ENCODE measurements around the gene SETX.

SETX gene

DNA sequence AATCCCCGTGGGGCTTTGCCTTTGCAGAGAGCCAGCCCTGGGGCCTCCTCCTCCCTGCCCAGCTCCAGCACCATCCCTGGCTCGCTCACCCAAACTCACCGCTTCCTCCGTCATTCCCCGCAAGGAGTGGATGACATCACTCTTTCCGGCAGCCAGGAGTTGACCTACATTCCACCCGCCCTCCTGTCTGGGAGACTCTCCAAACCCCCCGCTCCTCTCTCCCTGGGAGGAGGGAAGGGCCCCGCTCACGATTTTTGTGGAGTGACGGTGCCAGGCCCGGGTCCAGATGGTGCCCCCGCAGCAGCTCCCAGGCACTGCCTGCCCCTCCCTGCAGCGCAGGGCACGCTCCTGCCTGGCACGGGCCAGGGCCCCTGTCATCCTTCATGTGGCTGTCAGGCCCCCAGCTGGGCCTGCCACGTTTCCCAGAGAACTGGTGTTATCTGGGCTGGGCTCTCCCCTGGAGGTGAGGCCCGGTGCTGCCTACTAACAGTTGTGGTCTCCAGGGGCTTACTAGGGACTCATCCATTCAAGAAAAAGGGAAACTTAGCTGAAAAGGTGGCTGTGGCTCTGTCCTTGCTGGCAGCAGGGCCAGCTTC, 140.7 kb downstream of the SETX start:
- DNase-seq (ENCODE audit: low read depth in 2 of 2) = no peak

DNA sequence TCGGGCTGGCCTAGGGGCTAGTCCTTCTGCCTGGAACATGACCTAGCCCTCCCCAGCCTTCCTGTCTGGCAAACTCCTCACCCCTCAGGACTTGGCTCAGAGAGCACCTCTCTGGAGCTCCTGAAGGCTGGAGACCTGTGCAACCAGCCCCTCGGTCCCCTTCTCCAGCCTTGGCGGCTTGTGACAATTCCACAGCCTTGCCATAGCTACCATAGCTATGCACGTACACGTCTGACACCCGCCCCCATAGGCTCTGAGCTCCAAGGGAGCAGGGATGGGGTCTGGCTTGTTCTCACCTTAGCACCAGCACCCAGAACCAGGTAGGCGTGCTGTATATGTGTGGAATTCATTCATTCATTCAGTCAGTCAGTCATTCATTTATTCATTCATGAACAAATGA, 143.2 kb downstream of the SETX start:
- DNase-seq (ENCODE audit: low read depth in 2 of 2) = no peak
